HAP-1 (cell line): ENCODE measurements around the gene YBX1.

Experiments used
- DNase-seq, 2 experiments: peaks; one replicate each; pipeline ENCODE4 v3.0.0-alpha.2; 2016 to 2020; ENCODE audit warnings: low spot score in 2 of 2
- H3K27me3 ChIP-seq: fragments of 250-450 bp; sonication (Bioruptor Pico); 2 replicates; pipeline ENCODE4 v1.5.1; 2020; ENCODE audit warnings: low read depth, mild to moderate bottlenecking, moderate library complexity
- H3K36me3 ChIP-seq: fragments of 250-450 bp; sonication (Bioruptor Pico); replicated peaks from 2 replicates; pipeline ENCODE4 v1.5.1; 2020; ENCODE audit warnings: mild to moderate bottlenecking
- H3K4me1 ChIP-seq: fragments of 250-450 bp; sonication (Bioruptor Pico); 2 replicates; pipeline ENCODE4 v1.5.1; 2020; ENCODE audit warnings: mild to moderate bottlenecking
- H3K4me3 ChIP-seq: fragments of 250-450 bp; sonication (Bioruptor Pico); 2 replicates; pipeline ENCODE4 v1.5.1; 2020; ENCODE audit warnings: mild to moderate bottlenecking, moderate library complexity
- H3K9me3 ChIP-seq: fragments of 250-450 bp; sonication (Bioruptor Pico); 2 replicates; pipeline ENCODE4 v1.5.1; 2020; ENCODE audit warnings: mild to moderate bottlenecking, moderate library complexity
- in situ Hi-C: fragments of 300-500 bp; cut with MboI; formaldehyde crosslinking; loops from 3 replicates; pipeline ENCODE4 v1.14.3; 2020; ENCODE audit warnings: low sequenced_read_pairs, inconsistent platforms, mixed read lengths

YBX1 gene

DNA sequence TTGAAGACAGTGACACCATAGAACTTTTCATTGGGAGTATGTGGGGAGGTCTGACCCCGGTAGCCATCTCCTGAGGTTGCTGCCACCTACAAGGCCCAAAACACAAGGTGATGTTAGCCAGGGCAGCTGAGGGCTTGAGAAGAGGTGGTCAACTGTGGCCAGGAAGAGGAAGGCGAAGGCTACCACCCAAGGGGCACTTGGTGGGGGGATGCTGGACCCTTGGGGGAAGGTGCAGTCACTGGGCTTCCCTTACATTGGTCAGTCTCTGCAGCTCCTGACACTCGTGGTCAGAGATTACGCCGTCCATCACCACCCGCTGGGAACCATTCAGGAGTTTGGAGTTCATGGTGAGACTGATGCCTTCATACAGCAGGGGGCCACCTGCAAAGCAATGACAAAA, 70.1 kb downstream of the YBX1 start:
- in situ Hi-C loops: no loop called here
- Histone ChIP-seq H3K27me3 (no peaks in the 10 kb centered on the region), H3K9me3 (no peaks in the 10 kb centered on the region), H3K36me3 (peaks cover 71% of the 10 kb centered on the region), H3K4me1 (no peaks in the 10 kb centered on the region), H3K4me3 (no peak overlapping the region)
- no peak for DNase-seq

- H3K36me3 ChIP-seq: peaks cover 72% of the 10 kb centered on the region
Observed at GRCh38 chr1:42753070-42753469, 70.9 kb downstream of the YBX1 start.

More at GRCh38 chr1:42753070-42753469, 70.9 kb downstream of the YBX1 start:
- H3K4me3 ChIP-seq: no peak overlapping the region
- H3K9me3 ChIP-seq: no peaks in the 10 kb centered on the region
- DNase-seq: no peak
- no peaks in the 10 kb centered on the region for H3K27me3 ChIP-seq
- H3K4me1 ChIP-seq: no peaks in the 10 kb centered on the region
- in situ Hi-C loops: no loop called here
